Daoy (cell line): ENCODE data around the gene IGFBP3. TPM values are rescaled to one million over a fixed set of nuclear protein-coding genes. Genes with fewer than 3 reads are reported as not detected.

Experiments used
- DNase-seq: peaks from one replicate; pipeline ENCODE4 v3.0.0-alpha.2; 2015; ENCODE audit warnings: low read depth
- total RNA-seq: library from RNA; depleted of rRNA; stranded (reverse); fragments of >200 nt; shearing (Covaris generic); gene quantifications from 2 replicates; pipeline ENCODE4 v1.2.3, GENCODE V29; 2014

The IGFBP3 gene
- total RNA-seq, 1 experiment from 2014 or later: 201 TPM

DNA sequence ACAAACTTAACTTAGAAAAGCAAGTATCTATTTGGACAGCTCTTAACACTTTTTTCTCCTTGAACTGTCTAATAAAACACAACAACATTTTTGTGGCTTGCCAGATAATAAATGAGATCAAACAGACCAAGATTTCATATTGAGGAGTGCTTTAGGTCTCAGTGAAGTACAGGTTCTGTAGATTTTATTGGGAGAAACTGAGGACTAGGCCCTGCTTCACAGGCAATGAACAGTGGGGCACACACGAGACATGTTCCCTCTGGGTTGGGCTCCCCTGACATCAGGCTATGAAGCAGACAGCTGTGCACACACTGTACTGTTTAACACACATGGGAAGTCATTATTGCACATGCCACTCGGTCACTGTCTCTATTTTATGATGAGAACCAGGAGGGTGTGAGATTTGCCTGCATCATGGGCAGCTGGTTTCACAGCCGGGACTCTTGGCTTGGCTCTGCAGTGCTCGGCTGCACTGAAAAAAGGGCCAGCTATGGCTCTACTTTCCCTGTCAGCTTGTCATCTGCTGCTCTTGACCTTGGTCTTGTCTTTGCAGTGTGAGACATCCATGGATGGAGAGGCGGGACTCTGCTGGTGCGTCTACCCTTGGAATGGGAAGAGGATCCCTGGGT lies 28.6 kb downstream of the IGFBP3 start:
- no peak for DNase-seq

DNA sequence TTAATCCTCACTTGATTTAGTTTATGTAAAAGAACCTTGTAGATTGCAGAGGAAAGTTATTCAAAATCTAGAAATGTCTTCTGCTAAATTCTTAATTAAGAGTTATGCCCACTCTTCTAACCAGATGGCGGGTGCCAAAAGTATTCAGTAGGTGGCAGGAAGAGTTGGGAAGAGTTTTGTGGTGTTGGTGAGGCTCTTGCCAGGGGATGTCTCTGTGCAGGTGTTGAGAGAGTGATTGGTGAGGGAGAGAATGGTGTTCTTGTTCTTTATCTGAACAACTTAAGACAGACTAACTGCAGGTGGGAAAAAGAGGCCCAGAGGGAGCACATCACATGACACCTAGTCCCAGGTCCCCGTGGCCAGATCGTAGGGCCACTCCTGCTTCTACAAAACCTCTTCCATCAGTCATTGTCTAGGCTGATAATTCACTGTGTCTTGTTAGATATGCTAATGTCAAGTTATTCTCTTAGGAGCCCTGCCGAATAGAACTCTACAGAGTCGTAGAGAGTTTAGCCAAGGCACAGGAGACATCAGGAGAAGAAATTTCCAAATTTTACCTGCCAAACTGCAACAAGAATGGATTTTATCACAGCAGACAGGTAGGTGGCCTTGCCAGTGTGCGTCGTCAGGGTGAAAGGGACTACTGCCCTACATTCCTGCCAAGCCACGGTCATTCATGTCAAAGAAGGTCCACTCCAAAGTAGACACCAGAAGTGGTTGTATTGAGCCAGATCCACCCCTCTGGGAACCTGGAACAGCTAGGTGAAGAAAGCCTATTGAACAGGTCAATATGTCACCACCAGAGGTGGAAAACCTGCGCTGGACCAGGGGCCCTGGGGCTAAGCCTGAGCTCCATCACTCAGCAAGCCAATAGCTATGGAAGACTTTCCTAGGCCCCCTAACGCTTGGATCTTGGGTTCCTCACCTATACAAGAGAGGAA lies 29.3 kb downstream of the IGFBP3 start:
- DNase-seq: no peak

DNA sequence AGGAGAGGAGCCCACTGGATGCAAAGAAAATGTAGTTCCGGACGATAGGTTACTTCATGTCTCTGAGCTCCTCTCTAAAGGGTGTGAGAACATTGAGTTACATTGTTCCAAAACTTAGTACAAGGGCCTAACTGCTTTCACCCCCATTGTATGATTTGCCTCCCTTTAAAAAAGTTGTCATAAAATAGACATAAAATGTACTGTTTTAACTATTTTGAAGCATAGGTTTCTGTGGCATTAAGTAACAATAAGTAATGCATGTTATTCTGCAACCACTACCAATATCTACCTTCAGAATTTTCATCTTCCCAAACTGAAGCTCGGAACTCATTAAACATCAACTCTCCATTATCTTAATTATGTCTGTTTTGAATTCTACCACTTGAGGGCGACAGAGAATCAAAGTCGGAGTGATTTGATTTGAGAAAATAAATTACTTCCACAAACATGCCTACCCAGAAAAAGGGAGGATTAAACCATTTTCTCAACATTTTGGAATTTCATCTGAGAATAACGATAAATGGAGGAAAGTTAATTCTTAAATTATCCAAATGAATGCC lies 30.1 kb downstream of the IGFBP3 start:
- DNase-seq: no peak

DNA sequence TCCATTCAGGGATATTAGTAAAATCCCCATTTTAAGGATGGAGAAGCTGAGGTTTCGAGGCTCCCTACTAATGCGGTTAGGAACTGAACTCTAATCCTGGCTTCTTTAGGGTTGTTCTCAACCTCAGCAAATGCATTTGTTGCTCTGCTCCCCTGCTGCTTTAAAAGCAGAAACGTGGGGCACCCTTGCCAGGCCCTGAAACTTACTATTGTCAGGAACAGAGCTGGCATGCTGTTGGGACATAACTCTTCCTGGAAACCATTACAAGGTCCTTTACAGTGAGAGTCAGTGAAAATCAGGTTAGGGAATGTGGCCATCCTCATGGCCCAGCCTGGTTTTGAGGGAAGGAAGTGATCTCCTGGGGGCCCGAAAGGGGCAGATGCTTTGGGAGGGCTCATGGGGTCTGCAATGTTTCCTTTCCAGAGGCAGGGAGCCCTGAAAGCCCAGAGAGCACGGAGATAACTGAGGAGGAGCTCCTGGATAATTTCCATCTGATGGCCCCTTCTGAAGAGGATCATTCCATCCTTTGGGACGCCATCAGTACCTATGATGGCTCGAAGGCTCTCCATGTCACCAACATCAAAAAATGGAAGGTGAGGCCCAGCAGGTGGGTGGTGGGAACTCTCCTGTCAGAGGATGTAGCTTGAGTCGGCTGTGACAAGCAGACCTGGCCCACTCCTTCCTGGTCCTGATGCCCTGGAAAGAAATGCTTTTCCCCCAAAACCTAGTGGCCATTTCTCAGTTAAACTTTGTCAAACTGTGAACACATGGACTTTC lies 30.8 kb downstream of the IGFBP3 start:
- no peak for DNase-seq

DNA sequence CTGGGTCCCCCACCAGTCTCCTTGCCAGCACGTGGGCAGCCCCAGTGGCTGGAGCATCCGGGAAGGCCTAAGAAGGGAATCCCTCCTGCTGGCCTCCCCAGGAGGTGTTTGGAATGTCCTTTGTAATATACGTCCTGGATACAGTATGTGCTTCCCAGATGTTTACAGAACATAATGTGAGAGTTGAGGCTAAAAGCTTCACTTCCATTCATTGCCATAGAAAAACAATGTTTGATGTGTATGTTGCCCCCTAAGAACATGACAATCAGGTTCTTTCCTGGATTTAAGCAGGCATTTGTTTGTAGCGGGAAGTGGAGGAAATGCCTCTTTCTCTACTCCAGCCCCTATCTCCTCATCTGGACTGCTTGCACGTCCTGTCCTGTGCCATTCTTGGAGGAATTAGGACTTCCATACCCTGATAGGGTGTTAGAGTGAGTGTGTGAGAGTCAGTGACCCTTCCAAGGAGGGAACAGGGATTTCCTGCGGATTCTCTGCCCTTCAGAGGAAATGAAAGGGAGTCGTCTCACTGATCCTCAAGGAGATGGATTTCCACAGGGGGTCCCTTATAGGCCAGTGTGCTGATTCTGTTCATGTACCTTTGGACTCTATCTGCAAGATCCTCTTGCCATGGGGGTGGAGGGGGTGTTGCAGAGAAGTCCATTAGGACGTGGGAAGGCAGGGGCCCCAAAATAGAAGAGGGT lies 31.6 kb downstream of the IGFBP3 start:
- no peak for DNase-seq

DNA sequence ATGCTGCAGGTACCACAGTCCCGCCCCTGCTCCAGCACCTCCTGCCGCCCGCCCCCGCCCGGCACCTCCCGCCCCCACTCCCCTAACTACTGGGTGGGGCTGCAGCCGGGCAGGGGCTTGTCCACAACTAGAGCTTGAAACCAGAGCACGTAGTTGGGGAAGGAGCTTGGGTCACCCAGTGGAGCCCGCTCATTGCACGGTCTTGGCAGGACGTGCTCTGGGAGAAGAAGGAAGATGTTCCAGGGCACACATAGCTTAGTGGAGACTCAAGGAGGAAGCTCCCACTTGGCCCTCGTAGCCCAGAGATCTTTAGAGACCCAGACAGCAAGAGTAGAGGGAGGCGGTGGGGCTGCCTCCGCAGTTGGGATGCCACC lies 32.1 kb downstream of the IGFBP3 start:
- DNase-seq: no peak

DNA sequence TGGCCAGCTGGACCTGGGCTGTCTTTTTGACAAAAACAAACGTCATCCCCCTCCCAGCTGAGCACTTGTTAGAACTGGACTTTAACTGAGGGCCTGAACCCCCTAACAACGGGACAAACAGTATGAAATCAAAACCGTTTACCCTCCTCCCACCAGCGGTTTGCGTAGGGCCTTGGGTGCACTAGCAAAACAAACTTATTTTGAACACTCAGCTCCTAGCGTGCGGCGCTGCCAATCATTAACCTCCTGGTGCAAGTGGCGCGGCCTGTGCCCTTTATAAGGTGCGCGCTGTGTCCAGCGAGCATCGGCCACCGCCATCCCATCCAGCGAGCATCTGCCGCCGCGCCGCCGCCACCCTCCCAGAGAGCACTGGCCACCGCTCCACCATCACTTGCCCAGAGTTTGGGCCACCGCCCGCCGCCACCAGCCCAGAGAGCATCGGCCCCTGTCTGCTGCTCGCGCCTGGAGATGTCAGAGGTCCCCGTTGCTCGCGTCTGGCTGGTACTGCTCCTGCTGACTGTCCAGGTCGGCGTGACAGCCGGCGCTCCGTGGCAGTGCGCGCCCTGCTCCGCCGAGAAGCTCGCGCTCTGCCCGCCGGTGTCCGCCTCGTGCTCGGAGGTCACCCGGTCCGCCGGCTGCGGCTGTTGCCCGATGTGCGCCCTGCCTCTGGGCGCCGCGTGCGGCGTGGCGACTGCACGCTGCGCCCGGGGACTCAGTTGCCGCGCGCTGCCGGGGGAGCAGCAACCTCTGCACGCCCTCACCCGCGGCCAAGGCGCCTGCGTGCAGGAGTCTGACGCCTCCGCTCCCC lies 32.7 kb downstream of the IGFBP3 start, which contains the start of gene IGFBP1:
IGFBP1 (plus strand) TSS at position 304 of the 808 bp plus-strand sequence; CDS start at position 469, 165 bp downstream.
- peak; percentile 44 for DNase-seq

DNA sequence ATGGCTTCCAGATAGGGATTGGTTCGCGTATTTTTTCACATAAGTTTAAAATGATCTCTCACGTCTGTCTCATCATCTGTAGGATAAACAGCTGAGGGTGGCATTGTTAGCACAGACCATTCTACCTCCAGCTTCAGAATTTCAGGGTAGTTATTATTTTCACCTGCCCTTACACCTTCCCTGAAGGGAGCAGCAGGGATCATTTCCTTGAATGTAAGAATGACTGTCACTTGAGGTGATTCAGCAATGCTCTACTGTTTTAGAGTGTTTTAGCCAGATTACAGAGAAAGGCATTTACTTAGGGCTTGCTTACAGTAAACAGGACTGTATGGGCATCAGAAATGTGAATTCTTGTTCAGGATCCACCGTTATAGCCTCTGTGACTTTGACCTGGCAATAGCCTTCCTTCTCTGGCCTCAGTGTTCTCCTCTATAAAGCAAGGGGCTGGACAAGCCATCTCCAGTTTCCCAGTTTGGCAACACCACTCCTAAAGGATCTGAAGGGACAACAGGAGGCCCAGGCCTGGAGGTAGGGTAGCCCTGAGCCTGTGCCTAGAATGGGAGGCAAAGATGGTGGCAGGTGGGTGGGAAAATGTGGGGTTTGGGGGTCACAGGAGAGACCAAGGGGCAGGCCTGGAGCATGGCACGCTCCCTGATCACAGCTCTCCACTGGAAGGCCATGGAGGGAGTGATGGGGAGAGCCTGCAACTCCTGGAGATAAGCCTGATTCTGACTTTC lies 34.0 kb downstream of the IGFBP3 start:
- DNase-seq: no peak

DNA sequence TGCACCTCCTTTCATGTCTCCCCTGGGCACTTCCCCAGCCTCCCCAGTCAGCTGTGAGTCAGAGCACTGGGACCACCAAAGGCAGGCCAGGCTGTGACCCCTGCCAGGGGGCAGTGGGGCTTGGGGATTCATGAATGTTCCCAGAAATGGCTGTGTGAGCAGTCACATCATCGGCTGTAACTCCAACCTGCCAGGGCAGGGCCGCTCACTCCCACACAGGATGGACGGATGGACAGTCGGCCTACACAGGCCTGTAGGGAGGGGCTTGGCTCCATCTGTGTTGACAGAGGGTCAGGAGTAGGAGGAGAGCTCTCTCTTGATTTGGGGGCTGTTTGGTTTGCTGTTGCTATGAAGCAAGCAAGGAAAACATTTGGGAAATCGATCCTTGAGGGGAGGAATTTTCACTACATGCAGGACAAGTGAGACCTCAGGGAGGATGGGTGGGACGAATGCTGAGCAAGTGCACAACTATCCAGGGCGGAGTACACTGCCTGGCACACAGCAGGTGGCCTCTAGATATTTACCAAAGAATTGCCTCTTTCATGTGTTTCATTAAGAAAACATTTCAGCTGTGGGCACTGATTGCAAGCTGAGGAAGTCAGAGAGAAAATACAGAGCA lies 35.7 kb downstream of the IGFBP3 start:
- DNase-seq: peak; percentile 87

DNA sequence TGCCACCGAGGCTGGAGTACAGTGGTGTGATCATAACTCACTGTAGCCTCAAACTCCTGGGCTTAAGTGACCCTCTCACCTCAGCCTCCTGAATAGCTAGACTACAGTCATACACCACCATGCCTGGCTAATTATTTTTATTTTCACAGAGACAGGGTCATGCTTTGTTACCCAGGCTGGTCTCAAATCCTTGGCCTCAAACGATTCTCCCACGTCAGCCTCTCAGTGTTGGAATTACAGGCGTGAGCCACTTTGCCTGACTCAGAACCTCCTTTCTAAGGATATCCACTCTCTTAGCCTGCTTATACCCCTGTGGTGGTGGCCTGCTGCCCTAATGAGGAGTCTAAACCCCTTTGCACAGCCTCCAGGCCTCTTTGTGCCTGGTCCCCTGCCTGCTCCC lies 36.9 kb downstream of the IGFBP3 start:
- peak; percentile 57 for DNase-seq

DNA sequence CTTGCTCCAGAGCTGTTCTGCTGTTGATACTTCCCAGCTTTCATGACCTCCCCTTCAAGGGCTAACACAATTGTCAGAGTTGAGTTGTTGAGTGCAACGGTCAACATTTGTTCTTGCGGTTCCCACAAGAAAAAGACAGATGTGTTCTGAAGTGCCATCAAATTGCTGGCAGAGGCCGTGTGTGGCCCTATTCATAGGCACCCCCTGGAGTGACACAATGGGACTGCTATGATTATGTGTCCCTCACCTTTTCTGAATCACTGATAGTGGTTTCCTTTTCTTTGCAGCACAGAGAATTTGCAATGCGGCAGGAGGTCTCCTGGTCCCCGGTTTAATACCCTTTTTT lies 38.6 kb downstream of the IGFBP3 start:
- peak; percentile 83 for DNase-seq

DNA sequence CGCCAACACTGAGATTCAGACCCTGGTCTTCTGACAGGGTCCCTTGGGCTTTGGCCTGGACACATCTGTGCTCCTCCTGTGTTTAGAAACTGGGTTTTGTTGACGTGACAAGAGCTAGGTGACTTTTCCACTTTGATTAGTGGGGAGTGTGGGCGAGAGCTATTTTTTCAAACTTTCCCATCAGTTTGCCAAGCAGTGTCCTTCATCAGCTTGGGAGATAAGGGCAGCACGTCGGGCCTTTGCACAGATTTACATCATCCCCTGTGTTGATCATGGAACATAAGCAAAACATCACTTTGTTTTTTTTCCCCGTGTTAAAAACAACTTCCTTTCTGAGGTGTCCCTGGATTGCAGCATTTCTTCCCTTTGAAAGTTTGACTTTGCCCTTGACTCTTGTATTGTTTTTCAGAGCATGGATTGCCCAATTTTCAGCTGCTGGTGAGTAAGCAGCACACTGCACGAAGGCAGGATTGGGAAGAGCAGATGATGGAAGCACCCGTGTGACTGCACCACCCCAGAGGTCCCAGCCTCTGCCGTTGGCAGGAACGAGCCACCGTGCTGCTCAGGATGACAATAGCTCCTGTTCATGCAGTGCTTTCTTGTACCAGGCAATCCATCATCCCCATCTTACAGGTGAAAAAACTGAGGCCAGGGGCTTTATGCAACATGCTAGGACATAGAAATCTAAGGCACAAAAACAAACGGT lies 39.2 kb downstream of the IGFBP3 start:
- peak; percentile 76 for DNase-seq

DNA sequence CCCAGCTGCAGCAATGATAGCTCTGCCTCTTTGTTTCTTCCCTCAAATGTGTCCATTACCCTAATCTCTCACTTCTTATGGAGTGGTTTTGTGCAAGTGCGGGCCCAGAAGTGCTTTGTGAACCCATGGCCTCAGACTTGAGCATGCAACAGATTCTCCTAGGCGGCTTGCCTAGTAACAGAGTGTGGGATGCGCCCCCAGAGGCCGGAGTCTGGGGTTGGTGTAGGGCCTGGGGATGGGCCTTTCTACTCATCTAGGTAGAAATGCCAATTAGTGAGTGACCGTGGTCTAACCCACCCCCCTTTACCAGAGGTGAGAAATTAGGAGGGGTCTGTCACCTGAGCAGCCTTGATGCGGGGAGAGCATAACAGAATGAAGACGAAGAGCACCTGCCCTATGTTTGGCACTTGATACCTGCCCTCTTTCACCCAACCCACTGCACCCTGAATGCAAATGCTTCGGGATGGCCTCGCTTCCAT lies 39.8 kb downstream of the IGFBP3 start:
- DNase-seq: no peak

DNA sequence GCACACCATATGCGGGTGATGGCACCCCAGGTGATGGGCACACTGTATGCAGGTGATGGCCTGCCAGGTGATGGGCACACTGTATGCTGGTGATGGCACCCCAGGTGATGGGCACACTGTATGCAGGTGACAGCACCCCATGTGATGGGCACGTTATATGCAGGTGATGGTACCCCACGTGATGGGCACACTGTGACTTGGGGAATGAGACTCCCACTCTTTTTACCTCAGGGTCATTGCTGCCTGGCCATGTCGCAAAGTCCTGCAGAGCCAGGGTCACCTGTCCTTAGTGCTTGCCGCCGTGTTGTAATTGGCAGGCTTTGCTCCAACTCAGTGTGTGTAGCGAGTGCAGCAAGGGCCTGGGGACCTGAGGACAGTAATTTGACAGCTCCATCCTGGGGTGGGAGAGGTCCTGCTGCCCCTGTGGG lies 40.6 kb downstream of the IGFBP3 start:
- DNase-seq: no peak

DNA sequence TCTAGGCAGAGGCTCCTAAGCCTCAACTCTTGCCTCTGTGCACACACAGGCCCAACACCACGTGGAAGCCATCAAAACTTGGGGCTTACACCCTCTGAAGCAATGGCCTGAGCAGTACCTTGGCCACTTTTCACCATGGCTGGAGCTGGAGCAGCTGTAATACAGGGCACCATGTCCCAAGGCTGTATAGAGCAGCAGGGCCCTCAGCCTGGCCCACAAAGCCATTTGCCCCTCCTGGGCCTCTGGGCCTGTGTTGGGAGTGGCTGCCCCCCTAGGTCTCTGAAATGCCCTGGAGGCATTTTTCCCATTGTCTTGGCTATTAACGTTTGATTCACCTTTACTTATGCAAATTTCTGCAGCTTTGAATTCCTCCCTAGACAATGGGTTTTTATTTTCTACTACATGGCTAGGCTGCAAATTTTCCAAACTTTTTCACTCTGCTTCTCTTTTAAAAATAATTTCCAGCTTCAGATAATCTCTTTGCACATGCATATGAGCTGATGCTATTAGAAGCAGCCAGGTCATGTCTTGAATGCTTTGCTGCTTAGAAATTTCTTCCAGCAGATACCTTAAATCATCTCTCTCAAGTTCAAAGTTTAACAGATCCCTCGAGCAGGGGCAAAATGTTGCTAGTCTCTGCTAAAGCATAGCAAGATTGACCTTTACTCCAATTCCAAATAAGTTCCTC lies 42.5 kb downstream of the IGFBP3 start:
- no peak for DNase-seq

DNA sequence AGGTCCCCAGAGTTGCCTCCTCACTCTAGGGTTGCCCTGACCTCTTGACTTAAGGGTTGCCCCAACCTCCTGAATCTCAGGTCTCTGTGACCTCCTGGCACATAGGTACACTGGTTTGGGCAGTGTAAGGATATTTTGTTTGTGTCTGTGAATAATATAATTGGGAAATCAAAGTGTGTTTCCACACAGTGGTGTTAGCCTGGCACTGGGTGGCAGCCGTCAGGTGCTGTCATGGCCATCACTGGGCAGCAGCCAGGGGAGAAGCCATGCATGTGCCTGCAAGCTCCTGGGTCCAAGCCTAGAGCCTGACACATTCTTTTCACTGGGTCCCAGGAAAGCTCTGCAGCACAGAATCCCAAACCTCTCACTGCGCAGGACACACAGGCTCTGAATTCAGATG lies 44.6 kb downstream of the IGFBP3 start:
- no peak for DNase-seq

DNA sequence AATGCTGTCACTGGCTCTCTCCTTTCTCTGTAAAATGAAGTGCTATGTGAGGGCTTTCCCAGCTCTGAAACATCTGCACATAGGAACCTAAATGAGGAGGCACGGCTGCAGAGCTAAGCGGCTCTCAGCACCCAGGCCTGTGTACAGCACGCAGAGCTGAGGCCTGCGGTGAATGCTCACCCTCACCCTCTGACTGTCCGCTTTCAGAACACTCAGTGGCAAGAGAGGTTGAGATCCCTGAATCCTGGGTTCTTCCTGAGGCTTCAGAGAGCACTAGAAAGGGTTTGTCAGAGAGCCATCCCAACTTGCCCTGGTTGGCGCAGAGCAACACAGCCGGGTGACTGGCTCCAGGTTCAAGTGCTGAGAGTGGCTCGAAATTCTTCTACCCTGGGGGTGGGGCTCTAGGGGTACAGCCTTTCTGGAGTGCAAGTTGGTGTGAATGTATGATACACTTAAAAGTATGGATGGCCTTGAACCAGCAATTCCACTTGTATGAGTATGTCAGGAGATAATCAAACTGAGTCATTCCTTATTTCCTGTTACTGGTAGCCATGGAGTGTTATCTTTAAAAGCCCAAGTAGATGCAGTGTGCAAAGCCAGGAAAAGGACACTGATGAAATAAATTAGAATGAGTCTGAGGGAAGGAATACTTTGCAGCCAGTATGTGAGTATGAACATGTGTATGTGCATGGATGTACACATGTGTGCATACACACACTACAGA lies 46.5 kb downstream of the IGFBP3 start:
- DNase-seq: peak; percentile 87
